GM18858 (cell line): Measurements from ENCODE around the gene DLX2.

Experiments used
- ATAC-seq: cut with Tn5 transposase; IDR thresholded peaks from one replicate; pipeline ENCODE4 v1.9.1; 2021; ENCODE audit not compliant: unreplicated experiment

DLX2 gene

GRCh38 chr2:172094294-172095145, 8.2 kb downstream of the DLX2 start:
- no peak for ATAC-seq

- no peak for ATAC-seq
These were observed 9.0 kb downstream of the DLX2 start for GRCh38 chr2:172093416-172094293.

DNA sequence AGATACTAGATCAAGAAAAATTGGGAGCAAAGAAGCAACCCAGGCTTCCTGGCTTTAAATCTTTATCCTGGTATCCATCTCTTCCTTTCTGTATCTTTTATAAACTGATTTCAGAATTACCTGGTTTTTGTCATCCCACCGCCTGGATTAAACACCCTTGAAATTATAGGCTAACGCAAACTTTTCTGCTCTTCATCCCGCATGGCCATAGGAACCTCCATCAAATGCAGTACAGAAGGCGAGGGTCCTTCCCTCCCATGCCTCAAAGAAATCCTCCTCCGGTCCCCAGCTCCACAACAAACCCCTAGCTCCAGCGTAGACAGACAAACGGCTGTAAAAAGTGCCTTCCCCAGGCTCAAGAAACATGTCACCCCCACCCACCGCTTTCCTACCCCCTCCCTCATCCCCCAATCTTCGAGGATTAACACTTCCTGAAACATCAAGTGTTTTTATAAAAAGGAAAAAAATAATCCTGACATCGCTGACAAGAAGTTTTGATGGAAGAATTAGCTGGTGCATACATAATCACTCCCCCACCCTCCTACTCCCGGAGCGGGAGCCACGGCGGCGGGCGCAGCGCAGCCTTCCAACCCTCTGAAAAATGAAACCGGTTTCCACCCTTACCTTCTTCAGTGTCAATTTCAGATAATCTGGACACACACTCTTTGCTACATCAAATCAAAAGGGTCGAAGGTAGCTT, 9.8 kb downstream of the DLX2 start:
- no peak for ATAC-seq

- ATAC-seq: no peak
These were observed 10.7 kb downstream of the DLX2 start for GRCh38 chr2:172091761-172092566.

GRCh38 chr2:172091000-172091641, 11.6 kb downstream of the DLX2 start:
- no peak for ATAC-seq

GRCh38 chr2:172090044-172090961, 12.4 kb downstream of the DLX2 start:
- no peak for ATAC-seq

GRCh38 chr2:172089633-172090032, 13.1 kb downstream of the DLX2 start:
- ATAC-seq: no peak

GRCh38 chr2:172089005-172089504, 13.6 kb downstream of the DLX2 start:
- no peak for ATAC-seq

DNA sequence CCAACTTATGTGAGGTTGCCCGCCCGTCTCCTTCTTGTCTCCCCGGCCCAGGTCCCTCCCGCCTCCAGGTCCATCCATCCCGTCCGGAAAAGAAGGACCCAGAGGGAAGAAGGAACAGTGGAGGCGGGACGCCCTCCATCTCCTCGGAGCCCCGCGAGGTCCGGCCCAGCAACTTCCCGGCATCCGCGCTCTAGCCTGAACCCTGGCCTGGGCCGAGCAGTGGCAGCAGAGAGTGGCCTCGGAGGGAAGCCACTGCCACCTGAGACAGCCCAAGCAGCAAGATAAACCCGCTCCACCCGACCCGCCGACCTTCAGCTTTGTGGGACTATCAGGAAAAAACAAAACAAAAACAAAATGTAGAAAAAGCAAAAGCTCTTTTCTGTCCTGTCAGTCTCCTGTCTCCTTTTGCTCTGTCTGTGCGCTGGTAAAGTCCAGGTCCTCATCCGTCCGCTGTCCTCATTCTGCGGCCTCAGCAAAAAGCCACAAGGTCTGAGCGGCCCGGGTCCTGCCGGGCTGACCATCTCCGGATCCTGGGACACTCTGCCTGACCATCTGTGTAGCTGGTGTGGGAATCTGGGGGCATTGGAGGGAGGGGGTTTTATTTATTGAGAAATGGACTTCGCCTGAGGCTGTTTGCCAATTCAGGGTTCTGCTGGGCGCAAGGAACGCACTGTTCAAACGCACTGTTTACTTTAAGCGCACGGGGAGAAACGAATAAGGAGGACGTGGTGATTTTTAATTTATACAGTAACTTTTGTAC, 14.3 kb downstream of the DLX2 start:
- no peak for ATAC-seq

DNA sequence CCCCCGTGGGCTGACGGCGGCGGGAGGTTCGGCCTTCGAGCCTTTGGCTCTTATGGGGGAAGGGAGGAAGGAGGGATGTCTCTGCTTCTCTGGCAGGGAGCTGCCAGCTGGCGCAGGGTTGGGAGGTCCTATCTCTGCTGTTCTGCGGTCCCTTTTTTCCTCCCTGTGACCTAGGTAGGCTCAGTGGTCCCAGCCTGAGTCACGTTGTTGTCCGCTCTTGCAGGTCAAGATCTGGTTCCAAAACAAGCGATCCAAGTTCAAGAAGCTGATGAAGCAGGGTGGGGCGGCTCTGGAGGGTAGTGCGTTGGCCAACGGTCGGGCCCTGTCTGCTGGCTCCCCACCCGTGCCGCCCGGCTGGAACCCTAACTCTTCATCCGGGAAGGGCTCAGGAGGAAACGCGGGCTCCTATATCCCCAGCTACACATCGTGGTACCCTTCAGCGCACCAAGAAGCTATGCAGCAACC, 14.9 kb downstream of the DLX2 start:
- ATAC-seq: no peak

- ATAC-seq: no peak
These were observed 15.4 kb downstream of the DLX2 start for GRCh38 chr2:172087207-172087779.

- no peak for ATAC-seq
These were observed 16.2 kb downstream of the DLX2 start for GRCh38 chr2:172086241-172087206.

DNA sequence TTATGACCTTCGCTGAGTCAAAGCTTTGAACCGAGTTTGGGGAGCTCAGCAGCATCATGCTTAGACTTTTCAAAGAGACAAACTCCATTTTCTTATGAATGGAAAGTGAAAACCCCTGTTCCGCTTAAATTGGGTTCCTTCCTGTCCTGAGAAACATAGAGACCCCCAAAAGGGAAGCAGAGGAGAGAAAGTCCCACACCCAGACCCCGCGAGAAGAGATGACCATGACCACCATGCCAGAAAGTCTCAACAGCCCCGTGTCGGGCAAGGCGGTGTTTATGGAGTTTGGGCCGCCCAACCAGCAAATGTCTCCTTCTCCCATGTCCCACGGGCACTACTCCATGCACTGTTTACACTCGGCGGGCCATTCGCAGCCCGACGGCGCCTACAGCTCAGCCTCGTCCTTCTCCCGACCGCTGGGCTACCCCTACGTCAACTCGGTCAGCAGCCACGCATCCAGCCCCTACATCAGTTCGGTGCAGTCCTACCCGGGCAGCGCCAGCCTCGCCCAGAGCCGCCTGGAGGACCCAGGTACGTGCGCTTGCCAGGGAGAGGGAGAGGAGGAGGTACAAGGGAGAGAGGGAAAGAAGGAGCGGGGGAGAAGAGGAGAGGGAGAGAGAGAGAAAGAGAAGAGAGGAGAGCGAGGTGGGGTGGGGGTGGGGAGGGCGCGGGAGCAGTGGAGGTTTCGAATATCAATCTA, 17.1 kb downstream of the DLX2 start, which contains the start of gene DLX1:
Gene DLX1, plus strand, starts transcription at position 48 of the 700 bp plus-strand sequence. Its CDS starts 171 bp downstream, at position 219.
- no peak for ATAC-seq

- ATAC-seq: peak; percentile 80
These were observed 17.8 kb downstream of the DLX2 start for GRCh38 chr2:172084645-172085459.

GRCh38 chr2:172084395-172084644, 18.4 kb downstream of the DLX2 start:
- ATAC-seq: no peak
